HuH-7 (cell line): ENCODE results near the gene MRPL41.
"Not testable (repeated sequence)": the region's sequence is repeated elsewhere in the genome, so short reads cannot be mapped to it uniquely, and the experiment has no call there.

ENCODE experiments used
- DNase-seq: peaks from one replicate; pipeline ENCODE4 v3.0.0; 2011; ENCODE audit warnings: low spot score

Gene MRPL41

GRCh38 chr9:137552022-137552768 lies 516 bp downstream of the MRPL41 start:
- peak; percentile 43 for DNase-seq

- not testable (repeated sequence) for DNase-seq
These were observed 2.0 kb downstream of the MRPL41 start for GRCh38 chr9:137553654-137554053.

- DNase-seq = no peak
These were observed 2.7 kb downstream of the MRPL41 start for GRCh38 chr9:137554349-137554748.

- DNase-seq = no peak
These were observed 3.5 kb downstream of the MRPL41 start for GRCh38 chr9:137555179-137555578.

DNA sequence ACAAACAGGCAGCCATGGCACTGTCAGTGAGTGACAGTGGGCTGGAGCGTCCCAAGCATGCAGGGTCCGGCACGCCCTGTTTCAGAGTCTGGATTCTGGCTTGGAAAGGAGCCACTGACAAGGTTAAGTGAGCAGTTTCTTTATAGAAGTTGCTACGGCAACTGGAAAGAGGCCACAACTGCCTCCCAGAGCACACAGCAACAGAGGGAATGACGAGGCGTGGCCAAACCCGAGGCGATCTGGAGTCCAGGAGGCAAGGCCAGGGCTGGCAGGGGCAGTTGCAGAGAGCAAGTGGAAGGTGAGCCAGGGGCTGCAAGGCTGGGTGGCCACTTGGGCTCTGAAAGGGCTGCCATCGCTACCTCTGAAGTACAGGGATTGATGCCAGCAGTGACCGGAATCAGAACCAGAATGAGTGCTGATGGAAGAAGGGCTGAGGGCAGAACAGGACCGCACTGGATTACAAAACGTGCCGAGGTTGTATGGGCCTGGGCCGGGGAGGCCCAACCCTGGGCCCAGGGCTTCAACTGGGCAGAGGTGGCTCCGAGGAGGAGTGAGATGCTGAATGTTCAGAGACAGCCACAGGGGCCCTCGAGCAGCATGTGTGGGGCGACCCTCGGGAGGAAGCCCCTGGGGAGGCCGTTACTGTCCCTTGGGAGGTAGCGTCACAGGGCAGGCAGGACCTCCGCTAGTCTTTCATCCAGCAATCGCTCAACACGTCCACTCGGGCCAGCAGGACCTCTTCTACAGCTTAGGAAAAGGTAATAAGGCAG lies 4.6 kb downstream of the MRPL41 start:
- no peak for DNase-seq

DNA sequence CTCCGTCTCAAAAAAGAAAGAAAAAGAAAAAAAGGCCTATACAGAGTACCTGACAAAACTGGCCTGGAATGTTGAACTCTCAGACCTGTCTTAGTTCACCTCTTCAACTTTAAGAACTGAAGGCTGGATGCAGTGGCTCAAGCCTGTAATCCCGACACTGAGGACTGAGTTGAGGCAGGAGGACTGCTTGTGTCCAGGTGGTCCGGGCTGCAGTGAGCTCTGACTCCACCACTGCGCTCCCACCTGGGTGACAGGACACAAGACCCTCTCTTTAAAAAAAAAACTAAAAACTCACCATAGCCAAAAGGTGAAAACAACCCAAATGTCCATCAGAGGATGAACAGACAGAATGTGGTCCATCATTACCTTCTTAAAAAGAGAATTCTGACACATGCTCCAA lies 6.4 kb downstream of the MRPL41 start:
- DNase-seq = no peak

DNA sequence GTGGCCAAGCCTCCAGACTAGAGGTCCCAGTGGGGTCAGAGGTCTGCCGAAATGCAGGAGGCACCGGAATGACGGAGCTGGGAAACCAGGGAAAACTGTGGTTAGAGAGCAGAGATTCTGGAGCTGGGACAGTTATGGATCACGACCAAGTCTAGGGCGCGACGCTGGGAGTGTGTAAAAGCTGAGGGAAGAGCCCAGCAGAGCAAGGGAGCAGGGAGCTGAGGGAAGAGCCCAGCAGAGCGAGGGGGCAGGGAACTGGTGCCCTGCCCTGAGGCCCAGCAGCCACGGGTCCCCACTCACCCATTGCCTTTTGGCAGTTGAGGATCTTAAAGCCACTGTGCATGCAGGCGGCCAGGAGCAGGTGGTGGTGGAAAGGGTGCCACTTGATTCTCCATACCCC lies 12.5 kb downstream of the MRPL41 start:
- no peak for DNase-seq

GRCh38 chr9:137564817-137565411 lies 13.2 kb downstream of the MRPL41 start:
- DNase-seq = no peak

GRCh38 chr9:137568445-137568844 lies 16.8 kb downstream of the MRPL41 start:
- DNase-seq = not testable (repeated sequence)

GRCh38 chr9:137569609-137570203 lies 18.0 kb downstream of the MRPL41 start:
- DNase-seq = no peak

DNA sequence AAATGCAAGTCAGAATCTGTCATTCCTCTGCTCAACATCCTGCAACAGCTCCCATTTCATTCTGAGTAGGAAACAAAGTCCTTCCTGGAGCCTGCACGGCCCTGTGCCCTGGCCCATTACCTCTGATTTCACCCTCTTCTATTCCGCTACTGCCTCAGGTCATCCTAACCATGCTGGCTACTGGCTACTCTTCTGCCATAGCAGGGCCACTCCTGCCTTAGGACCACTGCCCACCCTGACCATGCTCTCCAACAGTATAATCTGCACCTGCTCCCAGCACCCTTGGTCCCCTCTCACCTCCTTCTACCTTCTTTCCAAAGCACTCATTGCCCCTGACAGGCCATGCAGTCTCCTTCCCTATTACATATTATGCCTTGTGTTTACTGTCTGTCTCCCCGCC lies 18.9 kb downstream of the MRPL41 start:
- no peak for DNase-seq

DNA sequence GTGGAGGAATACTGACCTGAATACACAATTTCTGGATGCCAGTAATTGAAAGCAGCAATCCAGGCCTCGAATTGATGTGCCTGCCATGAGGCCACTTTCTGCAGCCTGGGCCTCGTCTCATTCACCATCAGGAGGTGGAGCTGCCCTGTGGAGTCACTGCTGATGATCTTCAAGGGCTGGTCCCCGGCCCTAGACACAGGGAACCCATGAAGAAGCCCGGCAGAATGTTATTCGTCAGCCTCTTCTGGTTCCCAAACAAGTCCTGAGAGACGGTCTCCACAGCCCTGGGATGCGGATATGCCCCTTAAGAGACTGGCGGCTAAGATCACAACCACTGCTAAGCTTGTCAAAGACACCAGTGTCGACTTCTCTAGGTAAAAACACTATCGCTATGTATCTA lies 22.5 kb downstream of the MRPL41 start:
- DNase-seq = no peak

GRCh38 chr9:137575364-137575715 lies 23.7 kb downstream of the MRPL41 start:
- no peak for DNase-seq

- no peak for DNase-seq
These were observed 24.2 kb downstream of the MRPL41 start for GRCh38 chr9:137575716-137576411.

DNA sequence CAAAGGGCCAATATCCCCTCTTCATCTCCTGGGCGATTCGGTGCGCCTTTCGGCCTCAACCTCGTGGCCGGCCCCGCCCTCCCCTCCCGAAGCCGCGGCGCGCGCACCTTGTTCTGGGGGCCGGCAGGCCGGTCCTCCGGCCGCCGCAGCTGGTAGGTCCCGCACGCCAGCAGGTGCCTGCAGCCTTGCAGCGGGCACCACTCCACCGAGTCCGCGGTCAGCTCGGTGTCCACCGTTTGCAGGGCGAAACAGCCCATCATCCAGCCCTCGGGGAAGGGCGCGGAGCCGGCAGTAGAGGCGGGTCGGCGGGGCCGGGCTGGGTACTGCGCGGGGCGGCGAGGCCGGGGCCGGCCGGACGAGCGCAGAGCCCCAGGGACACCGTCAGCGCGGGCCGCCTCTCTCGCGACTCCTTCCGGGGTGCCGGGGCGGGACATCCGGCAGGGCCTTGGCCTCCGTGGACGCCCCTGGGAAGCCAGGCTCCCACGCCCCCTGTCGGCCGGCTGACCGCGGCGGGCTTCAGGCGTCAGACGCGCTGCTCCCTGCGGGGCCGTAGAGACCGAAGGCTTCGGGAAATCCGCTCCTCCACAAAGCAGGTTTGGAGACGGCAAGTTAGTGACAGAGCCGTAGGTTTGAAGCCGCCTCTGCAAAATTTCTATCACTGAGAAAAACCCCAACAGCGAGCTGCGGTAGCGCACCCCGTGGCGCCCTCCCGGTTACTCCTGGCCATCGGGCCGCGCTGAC lies 27.0 kb downstream of the MRPL41 start, which contains the start of gene DPH7:
DPH7 (minus strand) TSS at position 408 of the 741 bp plus-strand sequence; CDS start at position 260, 148 bp downstream.
- DNase-seq = peak; percentile 97

- peak; percentile 30 for DNase-seq
These were observed 27.6 kb downstream of the MRPL41 start for GRCh38 chr9:137579259-137579604.

DNA sequence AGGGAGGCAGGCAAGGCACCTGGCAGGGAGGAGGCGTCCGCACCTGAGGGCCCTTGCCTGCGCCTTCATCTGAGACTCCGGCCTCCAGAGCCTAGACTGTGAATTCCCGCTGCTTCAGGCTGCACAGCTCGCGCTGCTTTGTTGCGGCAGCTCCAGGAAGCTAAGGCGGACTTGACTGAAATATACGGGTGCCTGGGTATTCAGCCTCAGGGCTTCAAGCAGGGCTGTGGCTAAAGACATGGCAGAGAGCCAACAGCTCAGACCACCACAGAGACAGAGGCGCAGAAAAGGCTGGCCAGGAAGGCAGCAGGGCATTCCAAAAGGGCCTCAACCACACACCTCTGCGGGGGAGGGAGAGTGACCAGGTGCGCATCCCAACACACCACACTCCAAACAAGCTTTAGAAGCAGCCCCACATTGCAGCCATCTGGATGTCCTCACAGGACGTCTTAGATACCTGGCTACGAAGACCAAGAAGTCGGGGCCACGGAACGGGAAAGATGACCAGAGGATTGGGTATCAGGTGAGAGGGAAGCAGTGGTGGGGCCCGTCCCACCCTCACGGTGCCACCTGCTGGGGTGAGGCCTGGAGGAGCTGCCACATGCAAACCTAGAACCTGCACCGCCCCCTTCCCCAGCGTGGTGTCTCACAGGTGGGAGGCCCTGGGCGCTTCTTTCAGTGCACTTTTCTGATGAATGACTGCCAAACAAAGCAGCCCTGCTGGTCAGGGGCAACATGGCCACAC lies 28.7 kb downstream of the MRPL41 start:
- DNase-seq = no peak

GRCh38 chr9:137580954-137581322 lies 29.3 kb downstream of the MRPL41 start:
- DNase-seq = no peak

DNA sequence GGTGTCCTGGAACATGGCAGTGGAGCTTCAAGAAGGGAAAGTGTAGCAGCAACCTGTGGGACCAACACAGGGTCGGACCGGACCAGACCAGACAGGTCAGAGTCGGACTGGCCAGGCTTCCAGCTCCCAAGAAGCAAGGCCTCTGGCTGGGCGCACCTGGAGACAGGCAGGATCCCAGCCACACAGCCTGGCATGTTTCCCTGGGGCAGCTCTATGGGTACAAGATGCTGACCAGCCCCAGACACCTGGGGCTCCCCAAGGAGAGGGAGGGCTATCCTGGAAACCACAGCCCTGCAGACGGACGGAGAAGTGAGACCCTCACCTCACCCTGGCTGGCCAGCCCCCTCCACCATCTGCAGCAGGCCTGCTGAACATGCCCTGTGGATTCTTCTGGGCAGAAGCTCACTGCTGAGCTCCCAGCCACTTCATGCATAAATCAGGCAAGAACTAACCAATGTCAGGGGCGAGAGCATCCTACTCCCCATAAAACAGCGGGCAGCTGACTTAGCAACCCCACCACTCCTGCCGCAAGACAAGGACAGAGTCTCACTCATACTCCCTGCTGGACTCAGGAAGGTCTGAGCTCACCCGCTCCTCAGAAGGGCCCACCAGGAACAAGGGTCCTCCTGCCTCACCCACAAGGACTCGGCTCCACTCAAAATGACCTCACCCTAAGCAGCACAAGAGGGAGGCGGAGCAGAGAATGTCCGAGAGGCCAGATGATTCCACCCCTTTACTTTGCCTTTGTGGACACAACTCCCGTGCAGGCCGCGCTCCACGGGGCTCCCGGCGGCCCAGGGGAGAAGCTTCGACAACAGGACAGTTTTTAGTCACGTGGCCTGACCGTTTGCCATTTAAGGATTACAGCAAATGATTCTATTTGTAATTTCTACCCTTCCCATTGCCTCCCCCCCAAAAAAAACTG lies 29.9 kb downstream of the MRPL41 start:
- DNase-seq = no peak
